IMR-90 (cell line): ENCODE results near the gene HELZ. TPM values are rescaled to one million over a fixed set of nuclear protein-coding genes. Genes with fewer than 3 reads are reported as not detected.
A peak's percentile ranks its signal among the peaks of the same experiment; 100 is the strongest.

Experiments used
- ATAC-seq: fragments of 200-7000 bp; cut with Tn5 transposase; 2 replicates; pipeline ENCODE4 v1.9.1; 2020; ENCODE audit warnings: low read depth, mild to moderate bottlenecking, moderate library complexity
- BruUV-seq: library from RNA; stranded (reverse); fragments of 400-500 nt; replicated peaks from 2 replicates; lab custom pipeline; 2021; lab: Mats Ljungman, UMichigan
- CTCF ChIA-PET: fragments of 300-600 bp; formaldehyde crosslinking; extraction: SDS; loops from one replicate; lab custom pipeline; 2021; ENCODE audit warnings: antibody characterized with exemption; lab: Yijun Ruan, JAX
- POLR2A ChIA-PET: fragments of 300-600 bp; sonication (Branson Sonifier 250); formaldehyde crosslinking; loops from one replicate; lab custom pipeline; 2022; ENCODE audit warnings: antibody characterized with exemption; ENCODE audit not compliant: unreplicated experiment; lab: Charles Lee
- DNase-seq: peaks from one replicate; pipeline ENCODE4 v3.0.0; 2013
- H2AFZ ChIP-seq: replicated peaks from 2 replicates; pipeline ENCODE3; 2013; ENCODE audit warnings: low read length, mild to moderate bottlenecking; ENCODE audit not compliant: poor library complexity
- H2AK5ac ChIP-seq: 2 replicates; pipeline ENCODE4 v1.6.1; 2013; ENCODE audit warnings: low read depth, low read length, inconsistent platforms
- H2AK9ac ChIP-seq: replicated peaks from 2 replicates; pipeline ENCODE3; 2013; ENCODE audit warnings: mild to moderate bottlenecking, low read depth, low read length, moderate library complexity; ENCODE audit not compliant: poor library complexity
- H2BK120ac ChIP-seq: 2 replicates; pipeline ENCODE4 v1.6.1; 2013; ENCODE audit warnings: low read depth, low read length, inconsistent platforms
- H2BK15ac ChIP-seq: 3 replicates; pipeline ENCODE4 v1.6.1; 2013; ENCODE audit warnings: low read depth, low read length, inconsistent platforms
- H2BK20ac ChIP-seq: 2 replicates; pipeline ENCODE4 v1.6.1; 2013; ENCODE audit warnings: low read depth, mild to moderate bottlenecking, inconsistent platforms, low read length, moderate library complexity
- H2BK5ac ChIP-seq: 2 replicates; pipeline ENCODE4 v1.6.1; 2013; ENCODE audit warnings: mild to moderate bottlenecking, low read depth, low read length, inconsistent platforms; ENCODE audit not compliant: poor library complexity, severe bottlenecking
- H3K14ac ChIP-seq: replicated peaks from 2 replicates; pipeline ENCODE4 v1.6.1; 2013; ENCODE audit warnings: low read depth, low read length, inconsistent platforms
- H3K18ac ChIP-seq: 2 replicates; pipeline ENCODE4 v1.6.1; 2013; ENCODE audit warnings: low read depth, low read length, control low read depth
- H3K23ac ChIP-seq: 2 replicates; pipeline ENCODE4 v1.6.1; 2013; ENCODE audit warnings: low read depth, low read length, inconsistent platforms
- H3K27ac ChIP-seq: 2 replicates; pipeline ENCODE4 v1.5.1; 2013; ENCODE audit warnings: mild to moderate bottlenecking, control low read depth, low read length; ENCODE audit not compliant: insufficient read depth
- H3K27me3 ChIP-seq: 2 replicates; pipeline ENCODE4 v1.6.1; 2013; ENCODE audit warnings: low read length; ENCODE audit not compliant: control insufficient read depth, insufficient read depth
- H3K36me3 ChIP-seq: 2 replicates; pipeline ENCODE4 v1.6.1; 2013; ENCODE audit warnings: low read length, mixed read lengths; ENCODE audit not compliant: control insufficient read depth, insufficient read depth
- H3K4ac ChIP-seq: 2 replicates; pipeline ENCODE4 v1.6.1; 2013; ENCODE audit warnings: low read depth, low read length, inconsistent platforms
- H3K4me1 ChIP-seq: 2 replicates; pipeline ENCODE4 v1.6.1; 2013; ENCODE audit warnings: low read length, mixed read lengths; ENCODE audit not compliant: control insufficient read depth, insufficient read depth
- H3K4me2 ChIP-seq: 2 replicates; pipeline ENCODE4 v1.6.1; 2013; ENCODE audit warnings: low read depth, mild to moderate bottlenecking, control low read depth, low read length, moderate library complexity
- H3K4me3 ChIP-seq: 2 replicates; pipeline ENCODE4 v1.5.1; 2013; ENCODE audit warnings: low read depth, mild to moderate bottlenecking, control low read depth, low read length, moderate library complexity; ENCODE audit not compliant: insufficient read depth
- H3K56ac ChIP-seq: 2 replicates; pipeline ENCODE4 v1.6.1; 2013; ENCODE audit warnings: low read length, inconsistent platforms; ENCODE audit not compliant: insufficient read depth; ENCODE audit errors: extremely low read depth
- H3K79me1 ChIP-seq, 2 experiments: 2 replicates each; pipeline ENCODE4 v1.6.1; 2013; ENCODE audit warnings: low read length in 2 of 2, inconsistent platforms in 1 of 2, low read depth in 1 of 2
- H3K9ac ChIP-seq: 2 replicates; pipeline ENCODE4 v1.6.1; 2013; ENCODE audit warnings: low read depth, low read length, control low read depth
- H3K9me1 ChIP-seq: 2 replicates; pipeline ENCODE4 v1.6.1; 2013; ENCODE audit warnings: low read length, inconsistent platforms; ENCODE audit not compliant: insufficient read depth
- H3K9me3 ChIP-seq: 2 replicates; pipeline ENCODE4 v1.6.1; 2013; ENCODE audit warnings: low read length; ENCODE audit not compliant: control insufficient read depth, insufficient read depth
- H4K20me1 ChIP-seq: 2 replicates; pipeline ENCODE4 v1.6.1; 2013; ENCODE audit warnings: low read length, inconsistent platforms; ENCODE audit not compliant: insufficient read depth
- H4K5ac ChIP-seq: 2 replicates; pipeline ENCODE4 v1.6.1; 2013; ENCODE audit warnings: mild to moderate bottlenecking, low read depth, low read length, control low read depth
- H4K8ac ChIP-seq, 2 experiments: 2 replicates each; pipeline ENCODE4 v1.6.1; 2013; ENCODE audit warnings: low read depth in 2 of 2, low read length in 2 of 2, control low read depth in 1 of 2, inconsistent platforms in 1 of 2
- H4K91ac ChIP-seq: 2 replicates; pipeline ENCODE4 v1.6.1; 2013; ENCODE audit warnings: low read depth, low read length, inconsistent platforms; ENCODE audit not compliant: insufficient read depth
- CEBPB ChIP-seq: IDR thresholded peaks from 2 replicates; pipeline ENCODE4 v1.6.1; 2012; ENCODE audit warnings: low read depth, low read length, improper control_type of control experiment
- MAZ ChIP-seq: IDR thresholded peaks from 2 replicates; pipeline ENCODE4 v1.6.1; 2012; ENCODE audit warnings: low read depth, mild to moderate bottlenecking, low read length, improper control_type of control experiment, moderate library complexity, borderline replicate concordance
- WGBS, 2 experiments: methylation state at CpG; one replicate each; pipeline versions ENCODE4 v1.1.5 to v1.1.7; 2013; ENCODE audit warnings: missing lambda C conversion rate in 2 of 2; ENCODE audit not compliant: insufficient read length in 1 of 2; ENCODE audit errors: extremely low coverage in 2 of 2; 5-methylcytosine and 5-hydroxymethylcytosine counted together
- dilution Hi-C: fragments of 300-500 bp; cut with HindIII; formaldehyde crosslinking; loops from one replicate; pipeline ENCODE4 v1.14.3; 2018; ENCODE audit warnings: low sequenced_read_pairs; ENCODE audit not compliant: unreplicated experiment
- in situ Hi-C: fragments of 300-500 bp; cut with MboI; formaldehyde crosslinking; loops from 3 replicates; pipeline ENCODE4 v1.14.3; 2019; ENCODE audit warnings: low sequenced_read_pairs, inconsistent platforms, mixed read lengths
- intact Hi-C: fragments of 100-400 bp; cut with micrococcal nuclease; formaldehyde crosslinking; loops from 2 replicates; pipeline ENCODE4 v1.10.0; 2022
- polyA plus RNA-seq, 3 experiments: library from polyadenylated mRNA; depleted of rRNA; stranded (reverse); fragments of >200 nt; gene quantifications; 2 replicates each; pipeline ENCODE4 v1.2.3, GENCODE V29; 2012; ENCODE audit warnings: low replicate concordance in 1 of 3
- total RNA-seq: library from RNA; depleted of rRNA; stranded (reverse); fragments of >200 nt; gene quantifications from 2 replicates; pipeline ENCODE4 v1.2.3, GENCODE V29; 2012

HELZ gene
- total and polyA plus RNA-seq, 2 of the 4 experiments (the other 2 are of a cell fraction): 8.0 to 60.6 TPM

- no peak overlapping the region for H2BK20ac ChIP-seq
- in situ Hi-C loops: no loop called here
- no TSS peak for BruUV-seq
- no peaks in the 10 kb centered on the region for H3K4me1 ChIP-seq
- H3K4me2 ChIP-seq: no peak overlapping the region
- WGBS, 2 experiments: no CpG with 5 or more reads among the region's 4 CpGs
- ATAC-seq: no peak
- H4K20me1 ChIP-seq: no peaks in the 10 kb centered on the region
- H3K27ac ChIP-seq: no peak overlapping the region
- H3K4ac ChIP-seq: no peak overlapping the region
- CTCF ChIA-PET: no interaction called here
- no peaks in the 10 kb centered on the region for H3K27me3 ChIP-seq
- H3K79me1 ChIP-seq: peaks cover 8 to 13% of the 10 kb centered on the region in 2 experiments; a peak in 2 of 4 replicates
- no peak overlapping the region for H3K9ac ChIP-seq
- no peak overlapping the region for H2BK15ac ChIP-seq
- H2AFZ ChIP-seq: no peak overlapping the region
- intact Hi-C loops: no loop called here
- H2BK120ac ChIP-seq: no peak overlapping the region
- no peak for DNase-seq
- H3K9me1 ChIP-seq: peaks cover 3% of the 10 kb centered on the region; the same call in 1 of the 2 replicates
- dilution Hi-C loops: no loop called here
- H3K9me3 ChIP-seq: no peaks in the 10 kb centered on the region
- no peak overlapping the region for H3K14ac ChIP-seq
- H4K8ac ChIP-seq: no peak overlapping the region
- H2AK5ac ChIP-seq: no peak overlapping the region
- no peak overlapping the region for H4K91ac ChIP-seq
- no peak overlapping the region for H2BK5ac ChIP-seq
- no peak overlapping the region for H3K18ac ChIP-seq
- H2AK9ac ChIP-seq: no peak overlapping the region
- H3K56ac ChIP-seq: no peak overlapping the region
- H3K4me3 ChIP-seq: no peak overlapping the region
- TF ChIP-seq CEBPB (peak; percentile 94), MAZ (no peak)
- H3K23ac ChIP-seq: no peak overlapping the region
- H4K5ac ChIP-seq: no peak overlapping the region
- POLR2A ChIA-PET: interaction anchor here (0.8 kb wide), 1 partner anchor 12 kb away, joined by 3 read pairs; no protein-coding TSS in a partner anchor
- peaks cover 21% of the 10 kb centered on the region for H3K36me3 ChIP-seq
Measured at GRCh38 chr17:67124450-67125148, 120.4 kb downstream of the HELZ start.
